ENCODE measurements around the gene BACE2.

GRCh38 chr21:41249476-41249875 is 81.5 kb downstream of the BACE2 start:
- TF ChIP-seq CTCF (IDR thresholded peaks at IDR 0.05) (no peak), POLR2AphosphoS5 (IDR thresholded peaks at IDR 0.05) (no peak)

All from suprapubic skin (tissue), 3 donors.